GM12878 (cell line): ENCODE measurements around the gene TGM6.

Experiments used
- BHLHE40 ChIP-seq, 2 experiments: fragments of 450-650 bp in 1 of 2; IDR thresholded peaks; 2 replicates each; pipeline ENCODE4 v1.6.1; 2011 to 2017; ENCODE audit warnings: low read depth in 2 of 2, borderline replicate concordance in 1 of 2, improper control_type of control experiment in 1 of 2, low read length in 1 of 2, mild to moderate bottlenecking in 1 of 2
- CEBPB ChIP-seq, 2 experiments: fragments of 150-350 bp in 1 of 2; IDR thresholded peaks; 2 replicates each; pipeline ENCODE4 v1.6.1; 2012 to 2014; ENCODE audit warnings: low read depth in 2 of 2, low read length in 2 of 2, borderline replicate concordance in 1 of 2, inconsistent platforms in 1 of 2
- DPF2 ChIP-seq: fragments of 450-650 bp; IDR thresholded peaks from 2 replicates; pipeline ENCODE4 v1.6.1; 2017; ENCODE audit warnings: mild to moderate bottlenecking
- FOS ChIP-seq: IDR thresholded peaks from 3 replicates; pipeline ENCODE4 v1.6.1; 2011; ENCODE audit warnings: borderline replicate concordance; ENCODE audit not compliant: insufficient read length; ENCODE audit errors: extremely low read depth
- GATAD2B ChIP-seq: fragments of 450-650 bp; conservative IDR thresholded peaks from 2 replicates; pipeline ENCODE4 v1.6.1; 2017; ENCODE audit warnings: low read depth, mild to moderate bottlenecking, moderate library complexity
- RFX5 ChIP-seq: IDR thresholded peaks from 2 replicates; pipeline ENCODE4 v1.6.1; 2011; ENCODE audit warnings: low read depth, low read length, improper control_type of control experiment
- SIN3A ChIP-seq: IDR thresholded peaks from 2 replicates; pipeline ENCODE4 v1.6.1; 2012; ENCODE audit warnings: low read depth, low read length, improper control_type of control experiment
- SMAD1 ChIP-seq: fragments of 450-650 bp; IDR thresholded peaks from 2 replicates; pipeline ENCODE4 v1.6.1; 2018; ENCODE audit warnings: mild to moderate bottlenecking, low read depth; ENCODE audit not compliant: partially characterized antibody
- USF2 ChIP-seq: IDR thresholded peaks from 2 replicates; pipeline ENCODE4 v1.6.1; 2011; ENCODE audit warnings: low read depth, low read length, improper control_type of control experiment, borderline replicate concordance
- YY1 ChIP-seq: IDR thresholded peaks from 2 replicates; pipeline ENCODE4 v1.6.1; 2011; ENCODE audit warnings: low read depth, mild to moderate bottlenecking, low read length
- ZNF24 ChIP-seq: fragments of 450-650 bp; IDR thresholded peaks from 2 replicates; pipeline ENCODE4 v1.6.1; 2017; ENCODE audit warnings: antibody characterized with exemption, mild to moderate bottlenecking
- ZNF384 ChIP-seq: IDR thresholded peaks from 2 replicates; pipeline ENCODE4 v1.6.1; 2012; ENCODE audit warnings: low read depth, mild to moderate bottlenecking, low read length, improper control_type of control experiment, borderline replicate concordance
- ZSCAN29 ChIP-seq: fragments of 450-650 bp; IDR thresholded peaks from 2 replicates; pipeline ENCODE4 v1.6.1; 2017; ENCODE audit warnings: mild to moderate bottlenecking, moderate library complexity
- TF ChIP-seq, protein P1 (sequence below), 3 experiments: IDR thresholded peaks in 2 of 3; conservative IDR thresholded peaks in 1 of 3; 2 replicates each; pipeline ENCODE4 v1.5.1; 2011; ENCODE audit warnings: low read depth in 3 of 3, low read length in 3 of 3, mild to moderate bottlenecking in 3 of 3, control low read depth in 2 of 3, moderate library complexity in 2 of 3, inconsistent platforms in 1 of 3, mixed read lengths in 1 of 3; ENCODE audit not compliant: control insufficient read depth in 2 of 3, insufficient read depth in 1 of 3; ENCODE audit errors: extremely low read depth in 1 of 3

DNA sequence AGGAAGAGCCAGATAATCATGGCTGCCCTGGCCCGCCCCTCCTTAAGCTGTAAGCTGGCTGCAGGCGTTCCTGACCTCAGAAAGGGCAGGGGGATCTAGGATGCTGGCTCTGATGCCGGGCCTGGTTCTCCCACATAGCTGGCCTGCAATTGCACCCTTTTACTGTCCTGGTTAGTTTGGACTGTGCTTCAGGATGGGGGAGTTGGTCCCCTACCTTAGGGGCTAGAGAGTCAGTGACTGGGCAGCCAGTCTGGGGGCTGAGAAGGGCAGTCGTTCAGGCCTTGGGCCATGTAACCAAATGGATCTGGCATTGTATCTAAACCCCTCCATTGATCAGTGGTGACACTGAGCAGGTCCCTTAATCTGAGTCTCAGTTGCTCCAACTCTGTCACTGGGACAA is 44.2 kb upstream of the TGM6 start:
- TF ChIP-seq FOS = no peak
- TF ChIP-seq RFX5 = no peak
- no peak for TF ChIP-seq SMAD1
- no peak for TF ChIP-seq USF2
- TF ChIP-seq, protein P1, sequence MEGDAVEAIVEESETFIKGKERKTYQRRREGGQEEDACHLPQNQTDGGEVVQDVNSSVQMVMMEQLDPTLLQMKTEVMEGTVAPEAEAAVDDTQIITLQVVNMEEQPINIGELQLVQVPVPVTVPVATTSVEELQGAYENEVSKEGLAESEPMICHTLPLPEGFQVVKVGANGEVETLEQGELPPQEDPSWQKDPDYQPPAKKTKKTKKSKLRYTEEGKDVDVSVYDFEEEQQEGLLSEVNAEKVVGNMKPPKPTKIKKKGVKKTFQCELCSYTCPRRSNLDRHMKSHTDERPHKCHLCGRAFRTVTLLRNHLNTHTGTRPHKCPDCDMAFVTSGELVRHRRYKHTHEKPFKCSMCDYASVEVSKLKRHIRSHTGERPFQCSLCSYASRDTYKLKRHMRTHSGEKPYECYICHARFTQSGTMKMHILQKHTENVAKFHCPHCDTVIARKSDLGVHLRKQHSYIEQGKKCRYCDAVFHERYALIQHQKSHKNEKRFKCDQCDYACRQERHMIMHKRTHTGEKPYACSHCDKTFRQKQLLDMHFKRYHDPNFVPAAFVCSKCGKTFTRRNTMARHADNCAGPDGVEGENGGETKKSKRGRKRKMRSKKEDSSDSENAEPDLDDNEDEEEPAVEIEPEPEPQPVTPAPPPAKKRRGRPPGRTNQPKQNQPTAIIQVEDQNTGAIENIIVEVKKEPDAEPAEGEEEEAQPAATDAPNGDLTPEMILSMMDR (IDR thresholded peaks at IDR 0.05 in 2 of 3, conservative IDR thresholded peaks at IDR 0.05 in 1 of 3; ENCODE audit: control insufficient read depth in 2 of 3, extremely low read depth in 1 of 3, insufficient read depth in 1 of 3, low read depth in 3 of 3, low read length in 3 of 3) = no peak
- no peak for TF ChIP-seq ZSCAN29
- TF ChIP-seq CEBPB (IDR thresholded peaks at IDR 0.05; ENCODE audit: borderline replicate concordance in 1 of 2, low read depth in 2 of 2, low read length in 2 of 2) = no peak
- TF ChIP-seq GATAD2B = no peak
- TF ChIP-seq ZNF24 = no peak
- TF ChIP-seq DPF2 = no peak
- TF ChIP-seq BHLHE40 (IDR thresholded peaks at IDR 0.05; ENCODE audit: borderline replicate concordance in 1 of 2, low read depth in 2 of 2, low read length in 1 of 2) = no peak
- no peak for TF ChIP-seq ZNF384
- TF ChIP-seq YY1 = no peak
- TF ChIP-seq SIN3A = no peak
